Natural killer cell (primary cell): ENCODE results near the gene TTF1. TPM values are rescaled to one million over a fixed set of nuclear protein-coding genes. Genes with fewer than 3 reads are reported as not detected.

Source experiments
- ATAC-seq, 3 donors: fragments of 150-1000 bp in 2 of 3; fragments of 200-7000 bp in 1 of 3; cut with Tn5 transposase; 1 replicate in 1 of 3; 2 replicates in 2 of 3; pipeline ENCODE4 v1.10.0; 2021; ENCODE audit warnings: mild to moderate bottlenecking in 2 of 3, moderate library complexity in 2 of 3
- DNase-seq, 2 donors: peaks; one replicate each; pipeline versions ENCODE4 v3.0.0 to v3.0.0-alpha.2; 2013 to 2021; ENCODE audit warnings: mixed read lengths in 1 of 2
- H3K27ac ChIP-seq: one replicate; pipeline ENCODE4 v1.5.1; 2013; ENCODE audit warnings: mild to moderate bottlenecking, low read length
- H3K27me3 ChIP-seq: one replicate; pipeline ENCODE4 v1.6.1; 2013; ENCODE audit warnings: low read length; ENCODE audit not compliant: control insufficient read depth, insufficient read depth
- H3K36me3 ChIP-seq: one replicate; pipeline ENCODE4 v1.6.1; 2013; ENCODE audit warnings: low read length; ENCODE audit not compliant: control insufficient read depth, insufficient read depth
- H3K4me1 ChIP-seq: one replicate; pipeline ENCODE4 v1.6.1; 2013; ENCODE audit warnings: low read length; ENCODE audit not compliant: control insufficient read depth, insufficient read depth
- H3K4me3 ChIP-seq: one replicate; pipeline ENCODE4 v1.5.1; 2013; ENCODE audit warnings: low read length
- H3K9me3 ChIP-seq: one replicate; pipeline ENCODE4 v1.6.1; 2013; ENCODE audit warnings: low read length; ENCODE audit not compliant: control insufficient read depth, insufficient read depth
- H3K27ac Mint-ChIP-seq, 2 donors: one replicate each; pipeline ENCODE4 v1.8.0; 2022; ENCODE audit warnings: mild to moderate bottlenecking in 2 of 2, mixed read lengths in 2 of 2, moderate library complexity in 1 of 2
- H3K27me3 Mint-ChIP-seq, 2 donors: one replicate each; pipeline ENCODE4 v1.8.0; 2022; ENCODE audit warnings: low read depth in 2 of 2, mixed read lengths in 2 of 2
- H3K36me3 Mint-ChIP-seq: one replicate; pipeline ENCODE4 v1.8.0; 2022; ENCODE audit warnings: mixed read lengths
- H3K4me1 Mint-ChIP-seq, 2 donors: one replicate each; pipeline ENCODE4 v1.8.0; 2022; ENCODE audit warnings: mixed read lengths in 2 of 2
- H3K4me3 Mint-ChIP-seq: one replicate; pipeline ENCODE4 v1.8.0; 2022; ENCODE audit warnings: mild to moderate bottlenecking, moderate library complexity, mixed read lengths
- H3K9me3 Mint-ChIP-seq, 2 donors: one replicate each; pipeline ENCODE4 v1.8.0; 2022; ENCODE audit warnings: mixed read lengths in 2 of 2
- CTCF ChIP-seq: fragments of 200-600 bp; IDR thresholded peaks from one replicate; pipeline ENCODE4 v1.8.0; 2022; ENCODE audit warnings: antibody characterized with exemption
- WGBS: methylation state at CpG from one replicate; pipeline ENCODE4 v1.1.7; 2013; ENCODE audit warnings: missing lambda C conversion rate; ENCODE audit not compliant: insufficient coverage; 5-methylcytosine and 5-hydroxymethylcytosine counted together
- intact Hi-C: fragments of 100-400 bp; cut with micrococcal nuclease; formaldehyde crosslinking; loops from one replicate; pipeline ENCODE4 v1.14.2; 2022
- total RNA-seq, 4 donors: library from RNA; stranded (reverse); fragments of 120-200 nt in 1 of 4; gene quantifications; one replicate each; pipeline versions ENCODE4 v1.2.3 to v1.2.4, GENCODE V29; 2013 to 2022

The TTF1 gene
- total RNA-seq, 3 donors from 2014 or later (not counting 1 experiment from before 2014, with no cell fraction given): 11.2 to 14.5 (median 12.9) TPM

DNA sequence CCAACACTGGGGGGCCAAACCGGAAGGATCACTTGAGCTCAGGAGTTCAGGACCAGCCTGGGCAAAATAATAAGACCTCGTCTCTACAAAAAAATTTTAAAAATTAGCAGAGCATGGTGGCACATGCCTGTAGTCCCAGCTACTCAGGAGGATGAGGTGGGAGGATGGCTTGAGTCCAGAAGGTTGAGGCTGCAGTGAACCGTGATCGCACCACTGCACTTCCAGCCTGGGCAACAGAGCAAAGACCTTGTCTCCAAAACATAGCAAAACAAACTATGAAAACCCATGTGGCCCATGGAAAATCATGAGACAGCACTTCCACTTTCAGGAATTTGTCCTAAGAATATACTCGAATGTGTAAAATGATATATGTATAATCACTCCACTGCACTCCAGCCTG lies 58.0 kb downstream of the TTF1 start:
- 89% methylated on average over 3 of the region's 5 CpGs for WGBS
- DNase-seq: no peak
- Mint-ChIP-seq H3K27me3 (no peaks in the 10 kb centered on the region), H3K27ac (peak overlapping the region; percentile 77 to 96), H3K4me1 (peaks cover 41 to 48% of the 10 kb centered on the region in 2 donors), H3K4me3 (peak overlapping the region; percentile 28), H3K9me3 (no peaks in the 10 kb centered on the region), H3K36me3 (peaks cover 19% of the 10 kb centered on the region)
- peaks cover 42% of the 10 kb centered on the region for H3K4me1 ChIP-seq
- no peak for TF ChIP-seq CTCF
- no peaks in the 10 kb centered on the region for H3K9me3 ChIP-seq
- H3K27me3 ChIP-seq: no peaks in the 10 kb centered on the region
- no peak overlapping the region for H3K27ac ChIP-seq
- peaks cover 77% of the 10 kb centered on the region for H3K36me3 ChIP-seq
- ATAC-seq: no peak
- H3K4me3 ChIP-seq: no peak overlapping the region
- intact Hi-C loops: no loop called here

- intact Hi-C loops: no loop called here
These were observed 60.5 kb downstream of the TTF1 start for GRCh38 chr9:132346177-132346576.

DNA sequence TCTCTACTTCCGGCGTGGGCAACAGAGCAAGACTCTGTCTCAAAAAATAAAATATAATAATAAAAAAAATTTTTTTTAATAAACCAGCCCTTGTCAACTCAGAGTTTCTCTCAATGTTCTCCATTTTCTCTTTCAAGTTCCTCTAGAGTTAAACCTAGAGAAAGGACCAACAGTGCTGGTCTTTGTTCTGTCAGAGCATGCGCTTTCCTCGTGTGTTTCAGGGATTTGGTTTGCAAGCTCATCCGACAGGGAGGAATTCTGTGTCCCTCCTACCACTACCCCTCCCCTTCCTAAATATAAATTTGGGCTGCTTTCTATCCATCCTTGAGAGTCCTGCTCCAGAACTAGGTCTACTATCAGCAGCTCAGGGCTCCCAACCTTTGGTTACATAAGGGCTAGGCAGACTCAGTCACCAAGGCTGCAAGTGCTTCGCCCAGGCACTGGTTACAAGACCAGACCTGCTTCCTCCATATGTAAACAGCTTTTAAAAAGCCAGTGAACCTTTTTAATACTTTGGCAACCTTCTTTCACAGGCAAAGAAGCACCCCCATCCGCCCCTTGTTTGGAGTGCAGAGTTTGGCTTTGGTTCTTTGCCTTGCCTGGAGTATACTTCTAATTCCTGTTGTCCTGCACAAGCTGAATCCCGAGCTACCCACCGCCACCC lies 65.3 kb downstream of the TTF1 start:
- H3K4me3 ChIP-seq: no peak overlapping the region

More at GRCh38 chr9:132346177-132346576, 60.5 kb downstream of the TTF1 start:
- H3K36me3 ChIP-seq: peaks cover 84% of the 10 kb centered on the region
- no peaks in the 10 kb centered on the region for H3K27me3 ChIP-seq
- Mint-ChIP-seq H3K4me1 (peaks cover 23 to 35% of the 10 kb centered on the region in 2 donors), H3K4me3 (no peak overlapping the region), H3K36me3 (peaks cover 16% of the 10 kb centered on the region), H3K27me3 (no peaks in the 10 kb centered on the region), H3K9me3 (no peaks in the 10 kb centered on the region), H3K27ac (no peak overlapping the region)
- H3K4me3 ChIP-seq: no peak overlapping the region
- no peaks in the 10 kb centered on the region for H3K9me3 ChIP-seq
- 94% methylated on average over 2 of the region's 5 CpGs for WGBS
- DNase-seq: no peak
- H3K4me1 ChIP-seq: peaks cover 18% of the 10 kb centered on the region
- H3K27ac ChIP-seq: no peak overlapping the region
- no peak for ATAC-seq
- TF ChIP-seq CTCF: no peak

More for the DNA sequence above, 65.3 kb downstream of the TTF1 start:
- 98% methylated on average over 7 of the region's 9 CpGs for WGBS
- Mint-ChIP-seq H3K4me3 (no peak overlapping the region), H3K4me1 (peaks cover 25 to 26% of the 10 kb centered on the region in 2 donors), H3K36me3 (peaks cover 8% of the 10 kb centered on the region), H3K9me3 (no peaks in the 10 kb centered on the region), H3K27ac (peak overlapping the region in 1 of 2 donors; percentile 54), H3K27me3 (no peaks in the 10 kb centered on the region)
- H3K36me3 ChIP-seq: peaks cover 87% of the 10 kb centered on the region
- H3K27ac ChIP-seq: no peak overlapping the region
- DNase-seq (no peak), ATAC-seq (no peak)
- intact Hi-C loops: no loop called here
- TF ChIP-seq CTCF: no peak
- no peaks in the 10 kb centered on the region for H3K27me3 ChIP-seq
- no peaks in the 10 kb centered on the region for H3K4me1 ChIP-seq
- no peaks in the 10 kb centered on the region for H3K9me3 ChIP-seq
